Measurements from ENCODE around the gene SEMA6C. TPM values are rescaled to one million over a fixed set of nuclear protein-coding genes. Genes with fewer than 3 reads are reported as not detected.

Gene SEMA6C
- total RNA-seq, 8 experiments from 2014 or later: 1.0 to 33.6 (median 15.4) TPM

GRCh38 chr1:151156515-151156819 lies 10.0 kb upstream of the SEMA6C start, which contains the start of gene TNFAIP8L2:
TNFAIP8L2 (plus strand) TSS chr1:151156649; CDS start chr1:151158698, 2,049 bp downstream.
- in situ Hi-C loops (cut with MboI; ENCODE audit: low pct_unique_long_range_greater_than_20kb in 2 of 9, low sequenced_read_pairs in 9 of 9, unreplicated experiment in 9 of 9): loop anchor here in 1 of 9 experiments (25.0 kb wide), 1 partner anchor 94 kb away; the partner anchor contains the start of genes CDC42SE1, GABPB2 and MLLT11
- H3K27ac ChIP-seq: no peak within 1 kb of the TSS
- H3K4me3 ChIP-seq: no peak within 1 kb of the TSS

GRCh38 chr1:151147665-151148064 lies 1.2 kb upstream of the SEMA6C start:
- H3K4me3 ChIP-seq: peak overlapping the region in 3 of 5 donors; percentile 66 to 88 (median 85)
- peak overlapping the region in 1 of 2 donors; percentile 46 for H3K27ac ChIP-seq
- in situ Hi-C loops (cut with MboI; ENCODE audit: low pct_unique_long_range_greater_than_20kb in 2 of 9, low sequenced_read_pairs in 9 of 9, unreplicated experiment in 9 of 9): no loop called here
- H3K4me1 ChIP-seq (replicated peaks in 1 of 2): peaks cover 29 to 32% of the 10 kb centered on the region in 2 donors
- ATAC-seq (replicated peaks in 6 of 8): no peak
- 58 to 100% (median 89%) methylated on average over 1 to 2 of the region's 2 CpGs; no CpG with 5 or more reads in 2 of the 10 experiments for WGBS, 10 experiments

More at GRCh38 chr1:151156515-151156819, 10.0 kb upstream of the SEMA6C start, which contains the start of gene TNFAIP8L2:
- 0 to 83% (median 63%) methylated on average over 1 to 3 of the region's 4 CpGs; no CpG with 5 or more reads in 3 of the 10 experiments for WGBS, 10 experiments
- peak; percentile 10 to 69 (median 36) for ATAC-seq (replicated peaks in 6 of 8)
- H3K4me1 ChIP-seq (replicated peaks in 1 of 2): peaks cover 2 to 5% of the 10 kb centered on the region in 2 donors

GRCh38 chr1:151147132-151147503 lies 687 bp upstream of the SEMA6C start:
- WGBS, 10 experiments: 0 to 75% (median 12%) methylated on average over 4 to 7 of the region's 7 CpGs; no CpG with 5 or more reads in 6 of the 10 experiments
- in situ Hi-C loops (cut with MboI; ENCODE audit: low pct_unique_long_range_greater_than_20kb in 2 of 9, low sequenced_read_pairs in 9 of 9, unreplicated experiment in 9 of 9): no loop called here
- peaks cover 30 to 38% of the 10 kb centered on the region in 2 donors for H3K4me1 ChIP-seq (replicated peaks in 1 of 2)
- peak overlapping the region; percentile 46 to 51 for H3K27ac ChIP-seq
- H3K4me3 ChIP-seq: peak overlapping the region; percentile 66 to 99 (median 88)
- no peak for ATAC-seq (replicated peaks in 6 of 8)

- WGBS, 10 experiments: 0 to 7% (median 0%) methylated on average over 1 to 7 of the region's 26 CpGs; no CpG with 5 or more reads in 5 of the 10 experiments
- peak in 3 of 8 experiments; percentile 2 to 7 (median 3) for ATAC-seq (replicated peaks in 6 of 8)
These were observed 389 bp downstream of the SEMA6C start for GRCh38 chr1:151146072-151146411.

GRCh38 chr1:151145304-151146071 lies 943 bp downstream of the SEMA6C start:
- WGBS, 10 experiments: 0 to 30% (median 0%) methylated on average over 1 to 6 of the region's 43 CpGs; no CpG with 5 or more reads in 3 of the 10 experiments

More at GRCh38 chr1:151146072-151146411, 389 bp downstream of the SEMA6C start:
- H3K4me1 ChIP-seq (replicated peaks in 1 of 2): peaks cover 30 to 38% of the 10 kb centered on the region in 2 donors
- in situ Hi-C loops (cut with MboI; ENCODE audit: low pct_unique_long_range_greater_than_20kb in 2 of 9, low sequenced_read_pairs in 9 of 9, unreplicated experiment in 9 of 9): no loop called here
- H3K27ac ChIP-seq: peak overlapping the region; percentile 28 to 55
- H3K4me3 ChIP-seq: peak overlapping the region; percentile 66 to 99 (median 88)

GRCh38 chr1:151144474-151145303 lies 1.7 kb downstream of the SEMA6C start:
- ATAC-seq (replicated peaks in 6 of 8): no peak
- in situ Hi-C loops (cut with MboI; ENCODE audit: low pct_unique_long_range_greater_than_20kb in 2 of 9, low sequenced_read_pairs in 9 of 9, unreplicated experiment in 9 of 9): no loop called here
- WGBS, 10 experiments: 44 to 86% (median 60%) methylated on average over 1 to 4 of the region's 7 CpGs; no CpG with 5 or more reads in 3 of the 10 experiments
- Histone ChIP-seq H3K4me3 (peak overlapping the region; percentile 66 to 99 (median 88)), H3K27ac (peak overlapping the region in 1 of 2 donors; percentile 16), H3K4me1 (replicated peaks in 1 of 2) (peaks cover 30 to 38% of the 10 kb centered on the region in 2 donors)

More at GRCh38 chr1:151145304-151146071, 943 bp downstream of the SEMA6C start:
- Histone ChIP-seq H3K27ac (peak overlapping the region; percentile 5 to 16), H3K4me3 (peak overlapping the region; percentile 66 to 99 (median 88)), H3K4me1 (replicated peaks in 1 of 2) (peaks cover 30 to 38% of the 10 kb centered on the region in 2 donors)
- ATAC-seq (replicated peaks in 6 of 8): peak in 6 of 8 experiments; percentile 1 to 4 (median 2)
- in situ Hi-C loops (cut with MboI; ENCODE audit: low pct_unique_long_range_greater_than_20kb in 2 of 9, low sequenced_read_pairs in 9 of 9, unreplicated experiment in 9 of 9): no loop called here

GRCh38 chr1:151143986-151144385 lies 2.4 kb downstream of the SEMA6C start:
- H3K4me3 ChIP-seq: peak overlapping the region; percentile 66 to 99 (median 88)
- H3K4me1 ChIP-seq (replicated peaks in 1 of 2): peaks cover 30 to 38% of the 10 kb centered on the region in 2 donors
- WGBS, 10 experiments: 10 to 13% methylated on average over 2 to 3 of the region's 5 CpGs; no CpG with 5 or more reads in 8 of the 10 experiments
- in situ Hi-C loops (cut with MboI; ENCODE audit: low pct_unique_long_range_greater_than_20kb in 2 of 9, low sequenced_read_pairs in 9 of 9, unreplicated experiment in 9 of 9): no loop called here
- ATAC-seq (replicated peaks in 6 of 8): no peak
- peak overlapping the region in 1 of 2 donors; percentile 4 for H3K27ac ChIP-seq

GRCh38 chr1:151143057-151143435 lies 3.4 kb downstream of the SEMA6C start:
- WGBS, 10 experiments: 36 to 80% (median 54%) methylated on average over 1 to 4 of the region's 7 CpGs; no CpG with 5 or more reads in 4 of the 10 experiments
- ATAC-seq (replicated peaks in 6 of 8): no peak

GRCh38 chr1:151142411-151143056 lies 3.9 kb downstream of the SEMA6C start:
- Histone ChIP-seq H3K4me3 (no peak overlapping the region), H3K4me1 (replicated peaks in 1 of 2) (peaks cover 28 to 34% of the 10 kb centered on the region in 2 donors), H3K27ac (peak overlapping the region in 1 of 2 donors; percentile 4)
- 20 to 100% methylated on average over 1 to 2 of the region's 5 CpGs; no CpG with 5 or more reads in 8 of the 10 experiments for WGBS, 10 experiments
- in situ Hi-C loops (cut with MboI; ENCODE audit: low pct_unique_long_range_greater_than_20kb in 2 of 9, low sequenced_read_pairs in 9 of 9, unreplicated experiment in 9 of 9): no loop called here
- ATAC-seq (replicated peaks in 6 of 8): peak in 2 of 8 experiments; percentile 4 to 8

More at GRCh38 chr1:151143057-151143435, 3.4 kb downstream of the SEMA6C start:
- in situ Hi-C loops (cut with MboI; ENCODE audit: low pct_unique_long_range_greater_than_20kb in 2 of 9, low sequenced_read_pairs in 9 of 9, unreplicated experiment in 9 of 9): no loop called here
- peak overlapping the region in 1 of 2 donors; percentile 4 for H3K27ac ChIP-seq
- no peak overlapping the region for H3K4me3 ChIP-seq
- peaks cover 30 to 38% of the 10 kb centered on the region in 2 donors for H3K4me1 ChIP-seq (replicated peaks in 1 of 2)

- ATAC-seq (replicated peaks in 6 of 8): no peak
- Histone ChIP-seq H3K4me1 (replicated peaks in 1 of 2) (peaks cover 2 to 7% of the 10 kb centered on the region in 2 donors), H3K4me3 (no peak overlapping the region), H3K27ac (no peak overlapping the region)
- in situ Hi-C loops (cut with MboI; ENCODE audit: low pct_unique_long_range_greater_than_20kb in 2 of 9, low sequenced_read_pairs in 9 of 9, unreplicated experiment in 9 of 9): no loop called here
- 86 to 100% (median 95%) methylated on average over 1 to 4 of the region's 7 CpGs; no CpG with 5 or more reads in 6 of the 10 experiments for WGBS, 10 experiments
These were observed 8.6 kb downstream of the SEMA6C start for GRCh38 chr1:151137789-151138188.

GRCh38 chr1:151135433-151136385 lies 10.7 kb downstream of the SEMA6C start:
- in situ Hi-C loops (cut with MboI; ENCODE audit: low pct_unique_long_range_greater_than_20kb in 2 of 9, low sequenced_read_pairs in 9 of 9, unreplicated experiment in 9 of 9): no loop called here

More at GRCh38 chr1:151135433-151136385, 10.7 kb downstream of the SEMA6C start:
- Histone ChIP-seq H3K27ac (no peak overlapping the region), H3K4me1 (replicated peaks in 1 of 2) (peaks cover 8 to 15% of the 10 kb centered on the region in 2 donors), H3K4me3 (no peak overlapping the region)
- no peak for ATAC-seq (replicated peaks in 6 of 8)
- 66 to 93% (median 91%) methylated on average over 3 to 6 of the region's 12 CpGs; no CpG with 5 or more reads in 5 of the 10 experiments for WGBS, 10 experiments
